GM19372 (cell line): Measurements from ENCODE around the gene SLC45A3.

Experiments
- ATAC-seq: cut with Tn5 transposase; IDR thresholded peaks from one replicate; pipeline ENCODE4 v1.9.1; 2021; ENCODE audit warnings: mild to moderate bottlenecking, low read depth, moderate library complexity; ENCODE audit not compliant: unreplicated experiment

SLC45A3 gene

GRCh38 chr1:205612104-205612503 is 68.2 kb downstream of the SLC45A3 start:
- ATAC-seq = no peak

DNA sequence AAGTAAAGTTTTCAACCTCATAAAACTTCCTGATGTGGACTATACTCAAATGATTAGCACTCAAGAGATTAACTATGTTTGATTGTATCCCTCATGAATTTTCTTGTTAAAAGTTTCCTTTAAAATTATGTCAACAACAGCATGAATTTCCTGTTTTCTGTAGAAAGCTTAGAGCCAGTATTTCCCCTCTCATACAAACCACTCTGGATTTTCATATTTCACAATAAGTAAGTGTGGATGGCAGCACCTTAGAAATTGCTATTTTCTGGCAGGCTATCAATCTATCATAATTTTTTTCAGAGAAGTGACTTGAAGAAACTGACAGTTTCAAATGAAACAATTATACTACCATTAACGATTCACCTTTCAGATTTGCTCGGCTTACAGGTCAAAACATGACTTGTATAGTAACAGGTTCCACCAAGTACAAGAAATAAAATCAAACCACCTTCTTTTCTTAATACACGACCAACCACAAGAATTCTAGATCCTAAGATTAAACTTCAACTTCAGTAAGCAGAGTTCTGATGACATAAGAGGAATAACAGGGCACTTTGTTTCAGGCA is 69.3 kb downstream of the SLC45A3 start:
- ATAC-seq = no peak

DNA sequence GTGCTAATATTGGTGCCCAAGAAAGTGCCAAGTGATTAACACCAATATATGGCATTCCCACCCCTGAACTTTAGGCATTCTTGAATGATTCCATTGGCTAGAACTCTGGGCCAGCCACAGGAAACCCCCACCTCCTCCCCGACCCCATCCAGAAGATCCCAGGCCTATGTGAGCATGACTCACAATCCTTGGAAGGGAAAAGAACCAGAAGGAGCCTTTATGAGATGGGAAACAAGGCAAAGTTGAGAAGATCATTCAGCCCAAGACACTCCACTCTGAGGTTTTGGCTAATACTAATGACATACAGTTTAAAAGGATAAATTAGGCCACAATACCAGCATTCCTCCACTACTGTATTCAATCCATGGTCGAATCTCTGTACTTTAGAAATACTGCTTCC is 70.3 kb downstream of the SLC45A3 start:
- no peak for ATAC-seq
